Endothelial cell of umbilical vein (primary cell): ENCODE measurements around the gene GPATCH2L. TPM values are rescaled to one million over a fixed set of nuclear protein-coding genes. Genes with fewer than 3 reads are reported as not detected.

Experiments
- BruUV-seq: library from RNA; stranded (reverse); fragments of 400-500 nt; replicated peaks from 2 replicates; lab custom pipeline; 2021; lab: Mats Ljungman, UMichigan
- CTCF ChIA-PET: fragments of 300-600, 350-600 bp; sonication (Branson Sonifier 250); formaldehyde crosslinking; loops from one replicate; lab custom pipeline; 2021; ENCODE audit warnings: antibody characterized with exemption, inconsistent platforms; lab: Charles Lee
- POLR2A ChIA-PET: fragments of 300-600, 350-600 bp; sonication (Branson Sonifier 250); formaldehyde crosslinking; loops from one replicate; lab custom pipeline; 2021; ENCODE audit warnings: antibody characterized with exemption, inconsistent platforms; lab: Charles Lee
- DNase-seq: peaks from one replicate; pipeline ENCODE4 v3.0.0-alpha.2; 2011; ENCODE audit warnings: low read depth, low spot score
- FAIRE-seq: peaks from 2 replicates; lab custom pipeline; 2011; peaks lifted over from hg19 to GRCh38; lab: Jason Lieb, UNC
- H2AFZ ChIP-seq: 2 replicates; pipeline ENCODE4 v1.6.0; 2012; ENCODE audit warnings: low read depth, low read length, control low read depth, inconsistent platforms
- H3K27ac ChIP-seq: 2 replicates; pipeline ENCODE4 v1.5.1; 2011; ENCODE audit warnings: low read depth, mild to moderate bottlenecking, control low read depth, low read length, moderate library complexity; ENCODE audit not compliant: insufficient read depth
- H3K27me3 ChIP-seq, 2 experiments: 2 replicates each; pipeline versions ENCODE4 v1.6.0 to v1.6.1; 2011; ENCODE audit warnings: low read length in 2 of 2, mixed read lengths in 1 of 2; ENCODE audit not compliant: control insufficient read depth in 2 of 2, insufficient read depth in 2 of 2
- H3K36me3 ChIP-seq, 2 experiments: 2 replicates in 1 of 2; 3 replicates in 1 of 2; pipeline ENCODE4 v1.5.1; 2011; ENCODE audit warnings: low read length in 2 of 2, mild to moderate bottlenecking in 1 of 2, moderate library complexity in 1 of 2; ENCODE audit not compliant: control insufficient read depth in 2 of 2, insufficient read depth in 2 of 2; ENCODE audit errors: extremely low read depth in 1 of 2
- H3K4me1 ChIP-seq: 3 replicates; pipeline ENCODE4 v1.5.1; 2011; ENCODE audit warnings: mild to moderate bottlenecking, low read length; ENCODE audit not compliant: control insufficient read depth, insufficient read depth; ENCODE audit errors: extremely low read depth
- H3K4me2 ChIP-seq: 2 replicates; pipeline ENCODE4 v1.6.1; 2011; ENCODE audit warnings: low read length, control low read depth, mixed read lengths; ENCODE audit not compliant: insufficient read depth
- H3K4me3 ChIP-seq, 3 experiments: fragments of 200-600 bp in 1 of 3; sonication (generic), shearing (Covaris generic) in 1 of 3; replicated peaks in 1 of 3; 2 replicates each; pipeline ENCODE4 v1.5.1; 2011 to 2016; ENCODE audit warnings: control low read depth in 3 of 3, low read length in 3 of 3, mild to moderate bottlenecking in 2 of 3, inconsistent platforms in 1 of 3, low read depth in 1 of 3, moderate library complexity in 1 of 3; ENCODE audit not compliant: insufficient read depth in 1 of 3
- H3K79me2 ChIP-seq: 2 replicates; pipeline ENCODE4 v1.6.0; 2012; ENCODE audit warnings: low read length, inconsistent platforms; ENCODE audit not compliant: control insufficient read depth, insufficient read depth
- H3K9ac ChIP-seq: replicated peaks from 2 replicates; pipeline ENCODE3; 2011; ENCODE audit warnings: low read length, control low read depth; ENCODE audit not compliant: insufficient read depth; ENCODE audit errors: extremely low read depth
- H3K9me1 ChIP-seq: replicated peaks from 3 replicates; pipeline ENCODE4 v1.6.0; 2011; ENCODE audit warnings: mild to moderate bottlenecking, low read length; ENCODE audit not compliant: control insufficient read depth, insufficient read depth; ENCODE audit errors: extremely low read depth
- H3K9me3 ChIP-seq: replicated peaks from 2 replicates; pipeline ENCODE4 v1.5.1; 2012; ENCODE audit warnings: low read length, inconsistent platforms; ENCODE audit not compliant: control insufficient read depth, insufficient read depth
- H4K20me1 ChIP-seq: replicated peaks from 2 replicates; pipeline ENCODE3; 2011; ENCODE audit warnings: mild to moderate bottlenecking, low read length; ENCODE audit not compliant: control insufficient read depth, insufficient read depth; ENCODE audit errors: extremely low read depth
- EZH2 ChIP-seq: IDR thresholded peaks from 2 replicates; pipeline ENCODE4 v1.6.1; 2012; ENCODE audit warnings: borderline replicate concordance, low read depth, mild to moderate bottlenecking, moderate library complexity, low read length, inconsistent platforms; ENCODE audit not compliant: severe bottlenecking
- JUN ChIP-seq: IDR thresholded peaks from 2 replicates; pipeline ENCODE4 v1.6.1; 2011; ENCODE audit warnings: borderline replicate concordance, low read depth; ENCODE audit not compliant: insufficient read length, insufficient read depth
- MYC ChIP-seq: IDR thresholded peaks from one replicate; pipeline ENCODE4 v1.6.1; 2011; ENCODE audit warnings: mild to moderate bottlenecking, low read depth, low read length
- dilution Hi-C: fragments of 300-500 bp; cut with MboI; formaldehyde crosslinking; loops from one replicate; pipeline ENCODE4 v1.15.0; 2019; ENCODE audit warnings: low sequenced_read_pairs; ENCODE audit not compliant: extremely low pct_ligation_motif_present
- intact Hi-C: fragments of 100-400 bp; cut with micrococcal nuclease; formaldehyde crosslinking; loops from one replicate; pipeline ENCODE4 v1.10.0; 2022
- polyA plus RNA-seq, 4 experiments: library from polyadenylated mRNA; depleted of rRNA in 3 of 4; stranded (reverse) in 3 of 4; unstranded in 1 of 4; fragments of >200 nt; gene quantifications; 2 replicates each; pipeline versions ENCODE4 v1.2.1 to v1.2.3, GENCODE V29; 2011 to 2012; ENCODE audit warnings: missing spikeins in 1 of 4
- total RNA-seq: library from RNA; stranded (reverse); gene quantifications from 2 replicates; pipeline ENCODE4 v1.2.3, GENCODE V29; 2021
- TF ChIP-seq, protein P1 (sequence below), 2 donors: IDR thresholded peaks; 1 replicate in 1 of 2; 2 replicates in 1 of 2; pipeline ENCODE4 v1.5.1; 2011; ENCODE audit warnings: low read length in 2 of 2, mild to moderate bottlenecking in 2 of 2, moderate library complexity in 2 of 2, control low read depth in 1 of 2, inconsistent platforms in 1 of 2, low read depth in 1 of 2; ENCODE audit not compliant: insufficient read depth in 1 of 2; ENCODE audit errors: extremely low read depth in 1 of 2

The GPATCH2L gene
- total and polyA plus RNA-seq, 2 donors (not counting 3 experiments of a cell fraction or from before 2014, with no cell fraction given) = 23.3 to 40.0 TPM

GRCh38 chr14:76175942-76176341 lies 24.2 kb downstream of the GPATCH2L start:
- no peak for DNase-seq
- intact Hi-C loops (no loop called here), dilution Hi-C loops (no loop called here)
- H3K9me3 ChIP-seq = no peaks in the 10 kb centered on the region
- no TSS peak for BruUV-seq
- POLR2A ChIA-PET = no interaction called here
- H3K27ac ChIP-seq = no peak overlapping the region
- no peak overlapping the region for H3K9ac ChIP-seq
- H3K9me1 ChIP-seq = no peaks in the 10 kb centered on the region
- no peak for FAIRE-seq
- peaks cover 10 to 15% of the 10 kb centered on the region in 2 experiments for H3K36me3 ChIP-seq
- H2AFZ ChIP-seq = no peak overlapping the region
- peaks cover 11% of the 10 kb centered on the region for H3K79me2 ChIP-seq
- no peaks in the 10 kb centered on the region for H3K27me3 ChIP-seq
- H3K4me2 ChIP-seq = no peak overlapping the region
- no peaks in the 10 kb centered on the region for H4K20me1 ChIP-seq
- H3K4me1 ChIP-seq = no peaks in the 10 kb centered on the region
- no peak overlapping the region for H3K4me3 ChIP-seq
- CTCF ChIA-PET = no interaction called here
- TF ChIP-seq MYC (no peak), EZH2 (no peak), JUN (no peak)

GRCh38 chr14:76181546-76181945 lies 29.8 kb downstream of the GPATCH2L start:
- Histone ChIP-seq H2AFZ (no peak overlapping the region), H3K9ac (no peak overlapping the region), H3K27me3 (no peaks in the 10 kb centered on the region), H3K79me2 (peaks cover 14% of the 10 kb centered on the region), H3K36me3 (peaks cover 4 to 10% of the 10 kb centered on the region in 2 experiments), H4K20me1 (peaks cover 7% of the 10 kb centered on the region), H3K9me1 (no peaks in the 10 kb centered on the region), H3K4me1 (no peaks in the 10 kb centered on the region), H3K27ac (no peak overlapping the region), H3K4me2 (no peak overlapping the region), H3K4me3 (no peak overlapping the region), H3K9me3 (no peaks in the 10 kb centered on the region)
- dilution Hi-C loops (no loop called here), intact Hi-C loops (no loop called here)
- CTCF ChIA-PET = interaction anchor here (0.7 to 2.5 kb wide), 19 partner anchors 10 to 472 kb away, joined by 3 to 13 read pairs (median 5); no protein-coding TSS in a partner anchor
- FAIRE-seq (peak; percentile 42), DNase-seq (peak; percentile 7)
- POLR2A ChIA-PET = no interaction called here
- BruUV-seq = no TSS peak
- TF ChIP-seq, protein P1, sequence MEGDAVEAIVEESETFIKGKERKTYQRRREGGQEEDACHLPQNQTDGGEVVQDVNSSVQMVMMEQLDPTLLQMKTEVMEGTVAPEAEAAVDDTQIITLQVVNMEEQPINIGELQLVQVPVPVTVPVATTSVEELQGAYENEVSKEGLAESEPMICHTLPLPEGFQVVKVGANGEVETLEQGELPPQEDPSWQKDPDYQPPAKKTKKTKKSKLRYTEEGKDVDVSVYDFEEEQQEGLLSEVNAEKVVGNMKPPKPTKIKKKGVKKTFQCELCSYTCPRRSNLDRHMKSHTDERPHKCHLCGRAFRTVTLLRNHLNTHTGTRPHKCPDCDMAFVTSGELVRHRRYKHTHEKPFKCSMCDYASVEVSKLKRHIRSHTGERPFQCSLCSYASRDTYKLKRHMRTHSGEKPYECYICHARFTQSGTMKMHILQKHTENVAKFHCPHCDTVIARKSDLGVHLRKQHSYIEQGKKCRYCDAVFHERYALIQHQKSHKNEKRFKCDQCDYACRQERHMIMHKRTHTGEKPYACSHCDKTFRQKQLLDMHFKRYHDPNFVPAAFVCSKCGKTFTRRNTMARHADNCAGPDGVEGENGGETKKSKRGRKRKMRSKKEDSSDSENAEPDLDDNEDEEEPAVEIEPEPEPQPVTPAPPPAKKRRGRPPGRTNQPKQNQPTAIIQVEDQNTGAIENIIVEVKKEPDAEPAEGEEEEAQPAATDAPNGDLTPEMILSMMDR (IDR thresholded peaks at IDR 0.05; ENCODE audit: extremely low read depth in 1 of 2, insufficient read depth in 1 of 2, low read depth in 1 of 2, low read length in 2 of 2) = peak; percentile 8 to 21
- no peak for TF ChIP-seq MYC
